ENCODE measurements around the gene SLC13A3. TPM values are rescaled to one million over a fixed set of nuclear protein-coding genes. Genes with fewer than 3 reads are reported as not detected.

The SLC13A3 gene
- polyA plus RNA-seq, 3 donors from 2014 or later: 0.26 TPM; not detected in 2

DNA sequence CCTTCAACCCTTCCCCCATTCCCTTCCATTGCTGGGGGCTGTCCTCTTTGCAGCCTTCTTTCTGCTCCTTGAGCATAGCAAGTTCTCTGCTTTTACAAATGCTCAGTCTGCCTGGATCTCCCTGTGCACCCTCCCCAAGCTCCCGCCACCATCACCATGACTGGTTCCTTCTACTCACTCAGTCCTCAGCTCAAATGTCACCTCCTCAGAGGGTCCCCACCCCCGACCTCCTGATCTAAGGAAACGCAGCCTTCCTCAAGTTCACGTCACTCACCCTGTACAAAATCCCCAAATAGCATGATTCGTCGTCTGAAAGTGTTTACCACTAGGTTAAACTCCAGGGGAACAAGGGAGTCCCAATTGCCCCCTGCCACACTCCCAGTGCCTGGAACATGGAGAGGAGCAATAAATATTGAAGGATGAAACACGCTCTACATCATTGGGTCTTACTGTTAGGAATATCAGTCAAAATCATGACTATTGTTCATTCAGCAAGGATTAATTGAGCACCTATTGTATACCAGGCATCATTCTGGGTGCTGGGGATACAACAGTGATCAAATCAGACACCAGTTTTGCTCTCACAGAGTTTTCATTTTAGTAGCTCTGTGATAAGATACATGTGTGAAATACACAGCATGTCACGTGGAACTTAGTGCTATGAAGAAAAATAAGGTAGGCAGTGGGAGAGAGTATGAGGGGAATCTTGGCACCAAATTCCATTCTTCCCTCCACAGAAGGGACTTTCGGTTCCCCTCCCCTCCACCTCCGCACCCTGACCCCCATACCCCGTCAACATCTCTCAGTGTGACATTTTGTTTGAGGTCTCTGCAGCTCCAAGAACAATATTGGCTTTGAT lies 22.4 kb upstream of the SLC13A3 start:
- H3K27ac Mint-ChIP-seq: no peak overlapping the region
- no peak for DNase-seq
- peaks cover 0 to 2% (median 0%) of the 10 kb centered on the region in 3 donors for H3K27me3 Mint-ChIP-seq (ENCODE audit: low read depth in 3 of 3)

DNA sequence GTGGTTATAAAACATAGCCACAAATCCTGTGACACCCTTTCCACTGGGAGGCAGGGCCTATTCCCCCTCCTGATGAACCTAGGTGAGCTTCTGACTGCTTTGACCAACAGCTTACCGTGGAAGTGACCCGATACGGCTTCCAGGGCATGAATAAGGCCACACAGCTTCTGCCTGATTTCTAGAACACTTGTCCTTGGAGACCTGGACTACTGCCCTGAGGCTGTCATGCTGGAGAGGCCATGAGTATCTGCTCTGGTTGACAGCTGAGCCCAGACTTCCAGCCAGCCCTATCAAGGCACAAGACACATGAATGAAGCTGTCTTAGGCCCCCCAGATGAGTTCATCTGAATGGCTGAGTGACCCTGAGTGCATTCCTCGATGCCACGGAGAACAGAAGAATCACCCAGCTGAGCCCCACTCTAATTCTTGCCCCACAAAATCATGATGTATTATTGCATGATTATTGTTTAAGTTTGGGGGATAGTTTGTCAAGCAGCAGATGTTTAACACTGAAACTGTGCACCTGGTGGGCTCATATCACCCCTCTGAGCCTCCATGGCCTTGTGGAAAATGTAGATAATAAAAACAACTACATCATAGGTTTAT lies 21.4 kb upstream of the SLC13A3 start:
- Mint-ChIP-seq H3K4me3 (no peak overlapping the region), H3K27me3 (ENCODE audit: low read depth in 3 of 3) (peaks cover 0 to 2% (median 0%) of the 10 kb centered on the region in 3 donors), H3K9me3 (peaks cover 0 to 4% (median 0%) of the 10 kb centered on the region in 6 donors)

More for the DNA sequence above, 22.4 kb upstream of the SLC13A3 start:
- Mint-ChIP-seq H3K36me3 (peaks cover 0 to 12% (median 4%) of the 10 kb centered on the region in 3 donors), H3K4me3 (no peak overlapping the region), H3K9me3 (peaks cover 0 to 4% (median 0%) of the 10 kb centered on the region in 6 donors), H3K4me1 (no peaks in the 10 kb centered on the region)

DNA sequence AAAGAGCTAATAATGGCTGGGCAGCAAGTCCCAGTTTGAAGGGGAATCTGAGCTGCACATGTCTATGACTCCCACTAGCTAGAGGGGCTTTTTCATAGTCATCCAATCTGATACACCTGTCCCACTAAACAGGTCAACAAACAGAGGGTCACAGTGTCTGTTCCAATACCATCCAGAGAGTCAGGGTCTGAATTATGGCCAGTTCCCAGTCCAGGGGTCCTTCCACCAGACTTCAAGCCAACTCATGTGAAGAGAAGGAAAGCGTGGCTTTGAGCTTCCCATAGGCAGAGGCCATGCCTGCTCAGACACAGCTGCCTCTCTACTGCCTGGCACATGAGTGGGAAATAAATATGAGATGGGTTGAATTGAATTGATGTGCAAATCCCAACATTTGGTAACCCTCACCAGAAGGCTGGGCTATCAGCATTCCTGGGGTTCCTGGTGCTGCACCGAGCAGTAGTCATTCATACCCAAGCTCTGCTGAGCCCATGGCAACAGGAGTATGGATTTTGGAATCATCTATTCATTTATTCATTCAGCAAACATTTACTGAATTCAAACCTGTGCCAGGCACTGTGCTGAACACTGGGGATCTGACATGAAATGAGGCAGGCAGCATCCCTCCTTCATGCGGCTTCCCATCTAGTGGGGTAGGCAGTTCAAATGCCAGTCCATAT lies 20.7 kb upstream of the SLC13A3 start:
- Mint-ChIP-seq H3K27ac (no peak overlapping the region), H3K4me1 (no peaks in the 10 kb centered on the region), H3K9me3 (peaks cover 0 to 4% (median 0%) of the 10 kb centered on the region in 6 donors), H3K4me3 (no peak overlapping the region), H3K27me3 (ENCODE audit: low read depth in 3 of 3) (peaks cover 0 to 2% (median 0%) of the 10 kb centered on the region in 3 donors), H3K36me3 (peaks cover 0 to 17% (median 4%) of the 10 kb centered on the region in 3 donors)
- no peak for DNase-seq

More for the DNA sequence above, 21.4 kb upstream of the SLC13A3 start:
- peaks cover 0 to 13% (median 4%) of the 10 kb centered on the region in 3 donors for H3K36me3 Mint-ChIP-seq
- no peak overlapping the region for H3K27ac Mint-ChIP-seq
- H3K4me1 Mint-ChIP-seq: no peaks in the 10 kb centered on the region
- no peak for DNase-seq

DNA sequence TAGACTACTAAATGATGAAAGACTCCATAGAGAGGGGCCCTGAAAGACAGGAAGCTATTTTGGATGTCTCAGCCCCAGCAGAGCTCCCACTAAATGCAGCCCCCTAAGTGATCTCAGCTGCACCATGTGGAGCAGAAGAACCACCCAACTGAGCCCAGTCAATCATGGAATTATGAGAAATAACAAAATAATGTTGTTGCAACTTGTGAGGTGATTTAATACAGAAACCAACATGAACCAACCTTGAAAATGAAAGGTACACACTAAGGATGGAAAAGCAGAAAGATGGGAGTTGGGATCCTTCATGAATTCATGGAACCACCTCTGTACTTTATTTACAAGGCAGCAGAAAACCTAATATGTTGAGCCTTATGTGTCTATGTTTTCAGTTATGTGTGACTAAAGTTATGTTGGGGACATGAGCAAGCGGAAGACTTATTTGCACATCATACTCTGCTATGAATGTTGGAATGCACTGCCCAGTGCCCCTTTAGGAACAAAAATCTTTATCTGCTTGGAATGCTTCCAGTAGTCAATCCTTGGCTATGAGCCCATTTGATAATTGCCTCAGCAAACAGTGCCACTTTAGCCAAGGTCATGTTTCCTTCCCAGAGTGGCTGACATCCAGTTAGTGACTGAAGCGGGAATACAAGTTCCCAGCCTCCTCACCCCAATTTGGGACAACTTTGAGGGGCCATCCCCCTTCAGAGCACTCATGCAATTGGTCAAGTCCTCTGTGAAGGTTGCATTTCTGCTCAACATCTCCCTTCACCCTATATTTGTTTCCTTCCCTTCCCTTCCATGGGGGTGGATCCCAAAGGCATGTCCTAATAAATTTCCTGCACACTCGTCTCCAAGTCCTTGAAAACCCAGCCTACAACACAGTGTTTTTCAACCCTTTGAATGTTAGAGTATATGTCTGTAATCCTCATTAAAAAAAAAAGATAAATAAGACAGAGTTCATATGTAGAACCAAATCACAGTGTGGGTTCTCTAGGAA lies 19.6 kb upstream of the SLC13A3 start:
- H3K36me3 Mint-ChIP-seq: peaks cover 2 to 17% (median 4%) of the 10 kb centered on the region in 3 donors
- no peak overlapping the region for H3K27ac Mint-ChIP-seq
- H3K4me3 Mint-ChIP-seq: no peak overlapping the region
- no peaks in the 10 kb centered on the region for H3K4me1 Mint-ChIP-seq
- peaks cover 0 to 2% (median 0%) of the 10 kb centered on the region in 3 donors for H3K27me3 Mint-ChIP-seq (ENCODE audit: low read depth in 3 of 3)
- peaks cover 0 to 4% (median 0%) of the 10 kb centered on the region in 6 donors for H3K9me3 Mint-ChIP-seq
- no peak for DNase-seq

DNA sequence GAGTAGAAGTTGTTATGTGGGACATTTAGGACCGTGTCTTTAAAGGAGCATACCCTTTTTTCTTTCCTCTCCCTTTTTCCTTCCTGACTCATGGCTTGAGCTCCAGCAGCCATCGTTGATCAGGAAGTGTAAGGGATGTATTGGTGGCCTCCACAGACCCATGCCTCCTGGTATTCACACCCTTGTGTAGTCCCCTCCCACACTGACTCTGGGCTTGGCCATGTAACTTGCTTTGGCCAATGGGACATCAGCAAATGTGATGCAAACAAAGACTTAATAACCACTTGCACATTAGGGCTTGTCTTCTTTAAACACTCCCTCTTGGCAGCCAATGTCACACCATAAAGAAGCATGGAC lies 18.9 kb upstream of the SLC13A3 start:
- Mint-ChIP-seq H3K27ac (no peak overlapping the region), H3K27me3 (ENCODE audit: low read depth in 3 of 3) (peaks cover 0 to 2% (median 0%) of the 10 kb centered on the region in 3 donors), H3K9me3 (peaks cover 0 to 4% (median 0%) of the 10 kb centered on the region in 6 donors), H3K4me3 (no peak overlapping the region), H3K4me1 (no peaks in the 10 kb centered on the region), H3K36me3 (peaks cover 4 to 19% (median 4%) of the 10 kb centered on the region in 3 donors)
- DNase-seq: no peak

- peaks cover 0 to 2% (median 0%) of the 10 kb centered on the region in 3 donors for H3K27me3 Mint-ChIP-seq (ENCODE audit: low read depth in 3 of 3)
- no peak for DNase-seq
- peaks cover 4 to 16% (median 8%) of the 10 kb centered on the region in 3 donors for H3K36me3 Mint-ChIP-seq
- no peaks in the 10 kb centered on the region for H3K4me1 Mint-ChIP-seq
- no peak overlapping the region for H3K4me3 Mint-ChIP-seq
- H3K27ac Mint-ChIP-seq: no peak overlapping the region
- peaks cover 0 to 4% (median 0%) of the 10 kb centered on the region in 6 donors for H3K9me3 Mint-ChIP-seq
Measured at GRCh38 chr20:46666818-46667515, 15.7 kb upstream of the SLC13A3 start.

- H3K4me1 Mint-ChIP-seq: no peaks in the 10 kb centered on the region
- H3K27me3 Mint-ChIP-seq (ENCODE audit: low read depth in 3 of 3): peaks cover 0 to 1% (median 0%) of the 10 kb centered on the region in 3 donors
- H3K9me3 Mint-ChIP-seq: peaks cover 0 to 4% (median 0%) of the 10 kb centered on the region in 6 donors
- no peak overlapping the region for H3K27ac Mint-ChIP-seq
- peaks cover 2 to 16% (median 8%) of the 10 kb centered on the region in 3 donors for H3K36me3 Mint-ChIP-seq
- H3K4me3 Mint-ChIP-seq: no peak overlapping the region
- no peak for DNase-seq
Measured at GRCh38 chr20:46666306-46666705, 15.0 kb upstream of the SLC13A3 start.

- H3K36me3 Mint-ChIP-seq: peaks cover 0 to 16% (median 10%) of the 10 kb centered on the region in 3 donors
- no peaks in the 10 kb centered on the region for H3K4me1 Mint-ChIP-seq
- DNase-seq: no peak
- H3K27me3 Mint-ChIP-seq (ENCODE audit: low read depth in 3 of 3): no peaks in the 10 kb centered on the region
- peaks cover 0 to 2% (median 0%) of the 10 kb centered on the region in 6 donors for H3K9me3 Mint-ChIP-seq
- no peak overlapping the region for H3K4me3 Mint-ChIP-seq
- no peak overlapping the region for H3K27ac Mint-ChIP-seq
Measured at GRCh38 chr20:46665602-46666001, 14.3 kb upstream of the SLC13A3 start.

DNA sequence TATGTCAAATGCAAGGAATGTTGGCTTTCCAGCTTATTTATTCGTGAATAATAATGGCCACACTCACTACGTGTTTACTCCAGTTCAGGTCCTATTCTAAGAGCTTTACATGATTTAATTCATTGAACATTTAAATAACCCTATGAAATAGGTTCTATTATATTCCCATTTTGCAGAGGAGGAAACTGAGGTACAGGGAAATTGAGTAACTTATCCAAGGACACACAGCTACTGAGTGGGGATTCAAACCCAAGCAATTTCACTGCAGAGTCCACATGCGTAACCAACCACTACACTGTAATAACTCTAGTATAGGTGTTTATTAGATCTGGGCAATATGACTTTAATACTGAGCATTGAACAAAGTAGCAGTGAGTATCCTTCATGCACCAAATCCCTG lies 12.3 kb upstream of the SLC13A3 start:
- no peak overlapping the region for H3K4me3 Mint-ChIP-seq
- H3K27me3 Mint-ChIP-seq (ENCODE audit: low read depth in 3 of 3): no peaks in the 10 kb centered on the region
- H3K9me3 Mint-ChIP-seq: no peaks in the 10 kb centered on the region
- H3K36me3 Mint-ChIP-seq: peaks cover 0 to 13% (median 9%) of the 10 kb centered on the region in 3 donors
- H3K27ac Mint-ChIP-seq: no peak overlapping the region
- DNase-seq: no peak
- H3K4me1 Mint-ChIP-seq: no peaks in the 10 kb centered on the region

DNA sequence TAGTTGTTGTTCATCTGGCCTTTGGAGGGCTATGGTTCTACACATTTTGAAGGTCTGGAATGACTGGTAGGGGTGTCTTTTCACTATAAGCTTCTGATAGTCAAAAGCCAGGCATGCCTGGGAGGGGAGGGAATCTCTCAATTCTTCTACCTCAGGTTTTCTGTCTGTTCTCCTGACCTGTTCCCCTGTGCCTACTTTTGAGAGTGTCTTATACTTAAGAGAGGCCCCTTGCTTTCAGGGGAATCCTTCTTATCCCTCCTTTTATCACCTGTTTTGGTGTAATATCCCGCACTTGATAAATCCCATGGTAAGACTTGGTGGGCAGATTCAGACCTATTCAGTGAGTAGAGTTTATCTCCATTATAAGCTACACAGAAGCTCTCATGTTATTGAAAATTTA lies 10.4 kb upstream of the SLC13A3 start:
- H3K36me3 Mint-ChIP-seq: peaks cover 0 to 13% (median 4%) of the 10 kb centered on the region in 3 donors

DNA sequence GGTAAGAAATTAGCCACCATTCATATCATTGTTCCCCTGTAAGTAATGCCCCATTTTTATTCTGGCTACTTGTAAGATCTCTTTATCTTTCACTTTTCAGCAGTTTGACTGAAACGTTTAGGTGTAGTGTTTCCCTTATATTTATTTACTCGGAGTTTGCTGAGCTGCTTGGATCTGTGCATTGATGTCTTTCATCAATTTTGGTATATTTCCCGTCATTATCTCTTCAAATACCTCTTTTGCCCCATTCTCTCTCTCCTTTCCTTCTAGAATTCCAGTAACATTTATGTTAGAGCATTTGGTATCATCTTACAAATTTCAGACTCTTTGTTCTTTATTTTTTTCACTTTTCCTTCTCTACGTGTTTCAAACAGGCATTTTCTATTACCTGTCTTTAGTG lies 9.2 kb upstream of the SLC13A3 start:
- Mint-ChIP-seq H3K36me3 (peaks cover 0 to 10% (median 4%) of the 10 kb centered on the region in 3 donors), H3K4me3 (no peak overlapping the region), H3K27me3 (ENCODE audit: low read depth in 3 of 3) (no peaks in the 10 kb centered on the region)

More for the DNA sequence above, 10.4 kb upstream of the SLC13A3 start:
- Mint-ChIP-seq H3K9me3 (no peaks in the 10 kb centered on the region), H3K4me3 (no peak overlapping the region), H3K27me3 (ENCODE audit: low read depth in 3 of 3) (no peaks in the 10 kb centered on the region), H3K27ac (no peak overlapping the region), H3K4me1 (no peaks in the 10 kb centered on the region)
- DNase-seq: no peak

DNA sequence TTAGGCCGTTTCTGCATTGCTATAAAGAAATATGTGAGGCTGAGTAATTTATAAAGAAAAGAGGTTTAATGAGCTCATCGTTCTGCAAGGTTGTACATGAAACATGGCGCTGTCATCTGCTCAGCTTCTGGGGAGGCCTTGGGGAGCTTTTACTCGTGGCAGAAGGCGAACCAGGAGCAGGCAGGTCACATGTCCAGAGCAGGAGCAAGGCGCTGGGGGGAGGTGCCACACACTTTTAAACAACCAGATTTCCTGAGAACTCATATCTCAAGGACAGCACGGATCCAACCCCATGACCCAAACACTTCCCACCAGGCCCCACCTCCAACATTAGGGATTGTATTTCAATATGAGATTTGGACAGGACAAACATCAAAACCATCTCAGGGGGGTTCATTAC lies 6.4 kb upstream of the SLC13A3 start:
- no peak overlapping the region for H3K4me3 Mint-ChIP-seq
- peaks cover 2 to 6% (median 3%) of the 10 kb centered on the region in 3 donors for H3K27me3 Mint-ChIP-seq (ENCODE audit: low read depth in 3 of 3)
- H3K27ac Mint-ChIP-seq: no peak overlapping the region
- H3K4me1 Mint-ChIP-seq: no peaks in the 10 kb centered on the region
- no peak for DNase-seq
- H3K9me3 Mint-ChIP-seq: no peaks in the 10 kb centered on the region
- H3K36me3 Mint-ChIP-seq: peaks cover 0 to 5% (median 0%) of the 10 kb centered on the region in 3 donors

More for the DNA sequence above, 9.2 kb upstream of the SLC13A3 start:
- no peak for DNase-seq
- no peaks in the 10 kb centered on the region for H3K9me3 Mint-ChIP-seq
- no peaks in the 10 kb centered on the region for H3K4me1 Mint-ChIP-seq
- H3K27ac Mint-ChIP-seq: no peak overlapping the region
